A549 (cell line): ENCODE measurements around the gene IPPK. TPM values are rescaled to one million over a fixed set of nuclear protein-coding genes. Genes with fewer than 3 reads are reported as not detected.

Experiments
- ATAC-seq, 2 experiments: fragments of 200-7000 bp in 1 of 2; fragments of >200 bp in 1 of 2; cut with Nextera tagmentation in 1 of 2; cut with Tn5 transposase in 1 of 2; 3 replicates each; pipeline versions ENCODE4 v1.8.0 to v1.9.1; 2018 to 2020; ENCODE audit warnings: mild to moderate bottlenecking in 1 of 2, moderate library complexity in 1 of 2
- CTCF ChIA-PET: fragments of 300-600 bp; sonication (Branson Sonifier 250); formaldehyde crosslinking; extraction: SDS; loops from one replicate; lab custom pipeline; 2021; ENCODE audit warnings: antibody characterized with exemption, inconsistent platforms; lab: Yijun Ruan, JAX
- POLR2A ChIA-PET: fragments of 350-600 bp; formaldehyde crosslinking; extraction: SDS; loops from one replicate; lab custom pipeline; 2021; ENCODE audit warnings: antibody characterized with exemption, inconsistent platforms; lab: Yijun Ruan, JAX
- DNase-seq, 2 experiments: peaks; one replicate each; pipeline versions ENCODE4 v3.0.0 to v3.0.0-alpha.2; 2011 to 2016; ENCODE audit warnings: low read depth in 1 of 2, low spot score in 1 of 2
- FAIRE-seq: peaks from 2 replicates; lab custom pipeline; 2011; peaks lifted over from hg19 to GRCh38; lab: Jason Lieb, UNC
- H3K27ac ChIP-seq, 2 experiments: fragments of >200 bp; sonication (Bioruptor Twin); formaldehyde crosslinking; 3 replicates each; pipeline ENCODE4 v1.5.1; 2016 to 2017
- H3K4me1 ChIP-seq: fragments of >200 bp; sonication (Bioruptor Twin); formaldehyde crosslinking; 3 replicates; pipeline ENCODE4 v1.6.1; 2016
- H3K4me2 ChIP-seq: fragments of >200 bp; sonication (Bioruptor Twin); formaldehyde crosslinking; 3 replicates; pipeline ENCODE4 v1.6.1; 2016
- H3K4me3 ChIP-seq: fragments of >200 bp; sonication (Bioruptor Twin); formaldehyde crosslinking; 3 replicates; pipeline ENCODE4 v1.5.1; 2016
- H3K9me3 ChIP-seq: fragments of >200 bp; sonication (Bioruptor Twin); formaldehyde crosslinking; 3 replicates; pipeline ENCODE4 v1.6.1; 2016
- BCL3 ChIP-seq: fragments of >200 bp; sonication (Bioruptor Twin); formaldehyde crosslinking; IDR thresholded peaks from 3 replicates; pipeline ENCODE4 v1.6.1; 2016
- CBX8 ChIP-seq: fragments of 200-600 bp; sonication (generic); IDR thresholded peaks from 2 replicates; pipeline ENCODE4 v1.6.1; 2016
- CHD2 ChIP-seq: fragments of 150-350 bp; IDR thresholded peaks from 2 replicates; pipeline ENCODE4 v1.6.1; 2014; ENCODE audit warnings: low read length; ENCODE audit not compliant: partially characterized antibody
- CTCF ChIP-seq: fragments of >200 bp; sonication (Bioruptor Twin); formaldehyde crosslinking; IDR thresholded peaks from 3 replicates; pipeline ENCODE4 v1.5.1; 2016
- EHF ChIP-seq: fragments of 250-450 bp; sonication (Bioruptor Pico); IDR thresholded peaks from 2 replicates; pipeline ENCODE4 v1.5.0; 2020; ENCODE audit warnings: mild to moderate bottlenecking
- FOXS1 ChIP-seq: fragments of 250-450 bp; sonication (Bioruptor Pico); IDR thresholded peaks from 2 replicates; pipeline ENCODE4 v1.5.0; 2020; ENCODE audit warnings: mild to moderate bottlenecking, moderate library complexity
- GATA3 ChIP-seq: IDR thresholded peaks from 2 replicates; pipeline ENCODE4 v1.6.1; 2012; ENCODE audit warnings: borderline replicate concordance
- HDAC2 ChIP-seq: fragments of 200-600 bp; sonication (generic); IDR thresholded peaks from 2 replicates; pipeline ENCODE4 v1.6.1; 2016
- HOXB13 ChIP-seq: fragments of 250-450 bp; sonication (Bioruptor Pico); IDR thresholded peaks from 2 replicates; pipeline ENCODE4 v1.5.0; 2020; ENCODE audit warnings: low read depth, mild to moderate bottlenecking, moderate library complexity
- HOXB5 ChIP-seq: fragments of 250-450 bp; sonication (Bioruptor Pico); IDR thresholded peaks from 2 replicates; pipeline ENCODE4 v1.5.0; 2020; ENCODE audit warnings: mild to moderate bottlenecking, moderate library complexity
- JUN ChIP-seq, 2 experiments: fragments of >200 bp; sonication (Bioruptor Twin); formaldehyde crosslinking; IDR thresholded peaks; 2 replicates in 1 of 2; 3 replicates in 1 of 2; pipeline ENCODE4 v1.6.1; 2016 to 2017
- JUNB ChIP-seq: fragments of >200 bp; sonication (Bioruptor Twin); formaldehyde crosslinking; IDR thresholded peaks from 2 replicates; pipeline ENCODE4 v1.6.1; 2016
- KDM1A ChIP-seq: fragments of 200-600 bp; sonication (generic); IDR thresholded peaks from 2 replicates; pipeline ENCODE4 v1.6.1; 2016; ENCODE audit warnings: low read depth, mild to moderate bottlenecking
- MAX ChIP-seq: IDR thresholded peaks from 2 replicates; pipeline ENCODE4 v1.6.1; 2012
- MAZ ChIP-seq: fragments of 150-350 bp; IDR thresholded peaks from 2 replicates; pipeline ENCODE4 v1.6.1; 2014; ENCODE audit warnings: antibody characterized with exemption, low read depth, low read length, borderline replicate concordance
- MYC ChIP-seq: IDR thresholded peaks from 2 replicates; pipeline ENCODE4 v1.6.1; 2012; ENCODE audit warnings: mild to moderate bottlenecking, inconsistent platforms, low read length, improper control_type of control experiment, borderline replicate concordance
- NR3C1 ChIP-seq: fragments of >200 bp; sonication (Bioruptor Twin); formaldehyde crosslinking; IDR thresholded peaks from 3 replicates; pipeline ENCODE4 v1.6.1; 2017
- PBX3 ChIP-seq: IDR thresholded peaks from 2 replicates; pipeline ENCODE4 v1.6.1; 2012
- POLR2A ChIP-seq: IDR thresholded peaks from 2 replicates; pipeline ENCODE4 v1.6.1; 2012; ENCODE audit warnings: mild to moderate bottlenecking, low read length
- POLR2AphosphoS2 ChIP-seq: conservative IDR thresholded peaks from 2 replicates; pipeline ENCODE4 v1.6.1; 2012; ENCODE audit warnings: low read length, improper control_type of control experiment, inconsistent platforms
- RAD21 ChIP-seq, 2 experiments: fragments of >200 bp in 1 of 2; sonication (Bioruptor Twin) in 1 of 2; formaldehyde crosslinking in 1 of 2; IDR thresholded peaks in 1 of 2; conservative IDR thresholded peaks in 1 of 2; 2 replicates in 1 of 2; 3 replicates in 1 of 2; pipeline ENCODE4 v1.6.1; 2012 to 2018; ENCODE audit warnings: inconsistent platforms in 1 of 2
- SMC3 ChIP-seq: fragments of >200 bp; sonication (Bioruptor Twin); formaldehyde crosslinking; IDR thresholded peaks from 3 replicates; pipeline ENCODE4 v1.6.1; 2018; ENCODE audit warnings: inconsistent platforms
- SREBF2 ChIP-seq: fragments of 450-650 bp; IDR thresholded peaks from 2 replicates; pipeline ENCODE4 v1.6.1; 2014; ENCODE audit warnings: mild to moderate bottlenecking, moderate library complexity
- ZC3H11A ChIP-seq: fragments of 450-650 bp; IDR thresholded peaks from 2 replicates; pipeline ENCODE4 v1.6.1; 2014; ENCODE audit warnings: antibody characterized with exemption, mild to moderate bottlenecking
- ZFP36 ChIP-seq: fragments of 450-650 bp; IDR thresholded peaks from 2 replicates; pipeline ENCODE4 v1.6.1; 2014; ENCODE audit warnings: borderline replicate concordance; ENCODE audit not compliant: partially characterized antibody
- ZNF302 ChIP-seq: fragments of 250-450 bp; sonication (Bioruptor Pico); IDR thresholded peaks from 2 replicates; pipeline ENCODE4 v1.9.0; 2021; ENCODE audit warnings: inconsistent platforms, mild to moderate bottlenecking, moderate library complexity
- ZSCAN20 ChIP-seq: fragments of 250-450 bp; sonication (Bioruptor Pico); IDR thresholded peaks from 2 replicates; pipeline ENCODE4 v1.8.0; 2022; ENCODE audit warnings: mild to moderate bottlenecking, moderate library complexity
- WGBS: methylation state at CpG from one replicate; pipeline ENCODE4 v1.1.6; 2017; ENCODE audit errors: missing lambda C conversion rate; 5-methylcytosine and 5-hydroxymethylcytosine counted together
- polyA plus RNA-seq, 4 experiments: library from polyadenylated mRNA; depleted of rRNA in 3 of 4; stranded (reverse); fragments of >200 nt; fragmentation: RNase III in 1 of 4; extraction: RNeasy Plus Mini Kit Qiagen cat#74134 plus additional on column Dnase treatment in 1 of 4; gene quantifications; 2 replicates in 3 of 4; 3 replicates in 1 of 4; pipeline ENCODE4 v1.2.3, GENCODE V29; 2011 to 2017
- TF ChIP-seq, protein P1 (sequence below): fragments of 200-600 bp; sonication (generic); IDR thresholded peaks from 2 replicates; pipeline ENCODE4 v1.6.1; 2016; ENCODE audit warnings: antibody characterized with exemption, mild to moderate bottlenecking, moderate library complexity
- TF ChIP-seq, protein P2 (sequence below): fragments of 150-350 bp; IDR thresholded peaks from 2 replicates; pipeline ENCODE4 v1.6.1; 2014; ENCODE audit warnings: low read depth, mild to moderate bottlenecking, low read length

The IPPK gene
- polyA plus RNA-seq, 2 of the 4 experiments (the other 2 are of a cell fraction): 12.2 to 20.0 TPM

GRCh38 chr9:92601451-92601850 is 68.5 kb downstream of the IPPK start:
- ChIA-PET CTCF (interaction anchor here (1.0 to 1.4 kb wide), 2 partner anchors 11 to 162 kb away, joined by 3 read pairs; no protein-coding TSS in a partner anchor), POLR2A (no interaction called here)
- Histone ChIP-seq H3K4me2 (no peak overlapping the region), H3K4me3 (no peak overlapping the region), H3K9me3 (no peaks in the 10 kb centered on the region), H3K27ac (no peak overlapping the region), H3K4me1 (no peaks in the 10 kb centered on the region)
- 93% methylated on average over 10 of the region's 12 CpGs for WGBS
- ATAC-seq (no peak), FAIRE-seq (no peak), DNase-seq (no peak)
- TF ChIP-seq JUN (IDR thresholded peaks at IDR 0.05) (no peak), EHF (CRISPR knock-in tag) (no peak), MYC (no peak), HOXB5 (CRISPR knock-in tag) (no peak), MAZ (no peak), HOXB13 (CRISPR knock-in tag) (no peak), RAD21 (conservative IDR thresholded peaks at IDR 0.05 in 1 of 2, IDR thresholded peaks at IDR 0.05 in 1 of 2) (no peak), JUNB (no peak), FOXS1 (CRISPR knock-in tag) (no peak), ZFP36 (no peak), HDAC2 (no peak), POLR2A (no peak), CBX8 (no peak), ZNF302 (CRISPR knock-in tag) (no peak), ZC3H11A (no peak), SMC3 (no peak), POLR2AphosphoS2 (no peak), CHD2 (no peak), SREBF2 (no peak)

- no peak for FAIRE-seq
- H3K27ac ChIP-seq: no peak overlapping the region
- no peak for DNase-seq
Measured at GRCh38 chr9:92600462-92601261, 69.3 kb downstream of the IPPK start.

More at GRCh38 chr9:92600462-92601261, 69.3 kb downstream of the IPPK start:
- Histone ChIP-seq H3K4me2 (no peak overlapping the region), H3K9me3 (no peaks in the 10 kb centered on the region), H3K4me3 (no peak overlapping the region), H3K4me1 (no peaks in the 10 kb centered on the region)
- ChIA-PET CTCF (interaction anchor here (1.2 to 1.3 kb wide), 2 partner anchors 9 to 11 kb away, joined by 4 to 6 read pairs; no protein-coding TSS in a partner anchor), POLR2A (no interaction called here)
- TF ChIP-seq ZSCAN20 (CRISPR knock-in tag) (no peak), CTCF (no peak), PBX3 (no peak), MAX (no peak), HOXB13 (CRISPR knock-in tag) (no peak), NR3C1 (no peak), SREBF2 (no peak), BCL3 (no peak), GATA3 (no peak), KDM1A (no peak), EHF (CRISPR knock-in tag) (no peak)
- TF ChIP-seq, protein P1, sequence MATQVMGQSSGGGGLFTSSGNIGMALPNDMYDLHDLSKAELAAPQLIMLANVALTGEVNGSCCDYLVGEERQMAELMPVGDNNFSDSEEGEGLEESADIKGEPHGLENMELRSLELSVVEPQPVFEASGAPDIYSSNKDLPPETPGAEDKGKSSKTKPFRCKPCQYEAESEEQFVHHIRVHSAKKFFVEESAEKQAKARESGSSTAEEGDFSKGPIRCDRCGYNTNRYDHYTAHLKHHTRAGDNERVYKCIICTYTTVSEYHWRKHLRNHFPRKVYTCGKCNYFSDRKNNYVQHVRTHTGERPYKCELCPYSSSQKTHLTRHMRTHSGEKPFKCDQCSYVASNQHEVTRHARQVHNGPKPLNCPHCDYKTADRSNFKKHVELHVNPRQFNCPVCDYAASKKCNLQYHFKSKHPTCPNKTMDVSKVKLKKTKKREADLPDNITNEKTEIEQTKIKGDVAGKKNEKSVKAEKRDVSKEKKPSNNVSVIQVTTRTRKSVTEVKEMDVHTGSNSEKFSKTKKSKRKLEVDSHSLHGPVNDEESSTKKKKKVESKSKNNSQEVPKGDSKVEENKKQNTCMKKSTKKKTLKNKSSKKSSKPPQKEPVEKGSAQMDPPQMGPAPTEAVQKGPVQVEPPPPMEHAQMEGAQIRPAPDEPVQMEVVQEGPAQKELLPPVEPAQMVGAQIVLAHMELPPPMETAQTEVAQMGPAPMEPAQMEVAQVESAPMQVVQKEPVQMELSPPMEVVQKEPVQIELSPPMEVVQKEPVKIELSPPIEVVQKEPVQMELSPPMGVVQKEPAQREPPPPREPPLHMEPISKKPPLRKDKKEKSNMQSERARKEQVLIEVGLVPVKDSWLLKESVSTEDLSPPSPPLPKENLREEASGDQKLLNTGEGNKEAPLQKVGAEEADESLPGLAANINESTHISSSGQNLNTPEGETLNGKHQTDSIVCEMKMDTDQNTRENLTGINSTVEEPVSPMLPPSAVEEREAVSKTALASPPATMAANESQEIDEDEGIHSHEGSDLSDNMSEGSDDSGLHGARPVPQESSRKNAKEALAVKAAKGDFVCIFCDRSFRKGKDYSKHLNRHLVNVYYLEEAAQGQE: no peak
- TF ChIP-seq, protein P2, sequence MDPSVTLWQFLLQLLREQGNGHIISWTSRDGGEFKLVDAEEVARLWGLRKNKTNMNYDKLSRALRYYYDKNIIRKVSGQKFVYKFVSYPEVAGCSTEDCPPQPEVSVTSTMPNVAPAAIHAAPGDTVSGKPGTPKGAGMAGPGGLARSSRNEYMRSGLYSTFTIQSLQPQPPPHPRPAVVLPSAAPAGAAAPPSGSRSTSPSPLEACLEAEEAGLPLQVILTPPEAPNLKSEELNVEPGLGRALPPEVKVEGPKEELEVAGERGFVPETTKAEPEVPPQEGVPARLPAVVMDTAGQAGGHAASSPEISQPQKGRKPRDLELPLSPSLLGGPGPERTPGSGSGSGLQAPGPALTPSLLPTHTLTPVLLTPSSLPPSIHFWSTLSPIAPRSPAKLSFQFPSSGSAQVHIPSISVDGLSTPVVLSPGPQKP: no peak
- 80% methylated on average over 12 of the region's 12 CpGs for WGBS
- ATAC-seq: no peak
